Umbilical cord (tissue), 2 donors: ENCODE results near the gene C1orf146. TPM values are rescaled to one million over a fixed set of nuclear protein-coding genes. Genes with fewer than 3 reads are reported as not detected.
A peak's percentile ranks its signal among the peaks of the same experiment; 100 is the strongest.
"Not testable (repeated sequence)": the region's sequence is repeated elsewhere in the genome, so short reads cannot be mapped to it uniquely, and the experiment has no call there.

Source experiments
- DNase-seq: peaks from one replicate; pipeline ENCODE4 v3.0.0-alpha.2; 2015; ENCODE audit warnings: low spot score
- total RNA-seq: library from RNA; depleted of rRNA; stranded (reverse); fragments of >200 nt; gene quantifications from one replicate; pipeline ENCODE4 v1.2.3, GENCODE V29; 2014; ENCODE audit warnings: low replicate concordance; ENCODE audit not compliant: insufficient read depth

C1orf146 gene, protein sequence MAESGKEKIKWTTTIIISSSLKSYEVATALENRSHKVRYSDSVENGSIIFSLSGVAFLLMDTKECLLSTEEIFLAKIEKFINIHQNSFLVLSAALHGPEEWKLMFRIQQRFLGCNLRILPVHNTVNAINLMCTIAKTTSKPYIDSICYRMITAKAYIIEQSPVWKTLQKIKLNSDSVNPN
- total RNA-seq: not detected

DNA sequence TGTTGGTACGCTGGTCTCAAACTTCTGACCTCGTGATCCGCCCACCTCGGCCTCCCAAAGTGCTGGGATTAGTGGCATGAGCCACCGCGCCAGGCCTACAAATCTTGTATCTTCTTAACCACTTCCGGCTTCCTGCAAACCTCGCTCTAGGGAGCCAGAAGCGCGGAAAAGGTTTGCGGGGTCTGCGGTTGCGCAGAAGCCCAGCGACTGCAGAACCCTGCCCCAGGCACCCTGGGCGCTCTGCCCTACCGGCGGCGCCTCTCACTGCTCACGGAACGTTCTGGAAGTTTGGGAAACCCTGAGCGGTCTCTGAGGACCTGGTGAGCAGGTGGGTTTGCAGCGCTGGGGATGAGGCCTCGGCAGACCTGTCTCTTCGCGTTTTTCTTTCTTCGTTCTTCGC is at the start of gene C1orf146:
TSS of gene C1orf146 (plus strand) at position 195 of the 400 bp plus-strand sequence. CDS start 13,506 bp downstream, outside the sequence.
- DNase-seq: no peak

DNA sequence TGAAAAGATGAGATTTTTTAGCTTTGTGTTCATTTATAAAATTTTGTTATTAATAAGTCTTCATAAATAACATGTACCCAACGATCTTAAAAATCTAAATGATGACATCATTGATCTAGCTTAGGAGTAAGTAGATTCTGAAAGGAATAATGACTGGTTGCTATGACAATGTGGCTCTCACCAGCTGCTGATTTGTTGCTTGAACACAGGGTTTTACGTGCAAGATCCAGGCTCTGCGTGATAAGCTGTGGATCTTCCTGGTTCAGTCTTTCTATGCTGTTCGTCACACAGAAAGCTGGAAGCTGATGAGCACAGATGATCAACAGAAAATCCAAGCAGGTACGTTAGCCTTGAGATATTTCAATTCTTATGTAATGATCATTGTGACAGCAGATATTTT is 49.1 kb upstream of the C1orf146 start:
- peak; percentile 50 for DNase-seq

DNA sequence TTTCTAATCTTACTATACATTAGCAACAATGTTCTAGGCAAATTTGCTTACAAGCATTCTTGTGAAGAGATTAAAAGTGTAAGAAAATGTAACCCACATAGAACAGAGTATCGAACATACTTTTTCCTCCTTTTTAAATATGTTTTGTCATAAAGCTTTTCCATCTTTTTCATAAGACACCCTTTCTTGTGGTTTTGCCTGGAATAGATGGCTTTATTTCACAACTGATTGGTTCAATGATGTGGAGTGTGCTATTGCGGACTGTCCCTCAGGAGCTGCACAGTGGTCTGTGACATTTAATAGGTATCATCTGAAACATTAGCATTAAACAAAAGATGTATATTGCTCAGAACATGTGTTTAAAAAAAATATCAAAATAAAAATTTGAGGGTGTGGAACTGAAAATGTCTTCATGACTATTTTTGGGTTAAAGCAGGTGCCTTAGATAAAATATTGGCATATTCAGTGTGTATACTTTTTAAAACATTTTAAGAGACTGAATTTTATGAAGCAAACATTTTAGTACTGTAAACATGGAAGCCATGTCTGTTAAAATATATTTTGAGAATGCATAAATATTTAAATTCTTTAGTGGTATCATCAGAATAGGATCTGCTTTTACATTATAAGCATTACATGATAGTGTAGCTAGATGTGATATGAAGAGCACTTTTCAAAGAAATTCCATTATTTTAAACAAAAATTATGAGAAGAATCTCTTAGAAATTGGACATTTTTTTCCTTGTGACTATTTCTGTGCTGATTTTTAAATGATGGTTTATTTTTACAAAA is 48.3 kb upstream of the C1orf146 start:
- no peak for DNase-seq

DNA sequence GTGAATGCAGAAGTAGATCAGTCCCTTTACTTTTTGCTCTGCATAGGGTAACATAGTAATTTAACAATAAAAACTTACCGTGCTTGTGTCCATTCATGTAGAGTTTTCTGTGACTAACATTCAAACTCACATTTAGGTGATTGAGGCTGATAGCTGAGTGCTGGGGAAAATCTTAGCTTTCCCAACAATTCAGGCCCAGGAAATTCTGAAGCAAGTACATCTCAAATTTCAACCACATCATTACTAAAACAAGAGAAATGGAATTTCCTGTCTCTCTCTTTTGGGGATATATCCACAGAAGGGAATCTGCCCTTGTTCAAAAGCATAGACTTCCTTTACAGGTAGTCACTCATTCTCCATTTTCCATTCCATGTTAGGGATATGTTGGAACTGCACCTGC is 33.1 kb upstream of the C1orf146 start:
- DNase-seq: no peak

DNA sequence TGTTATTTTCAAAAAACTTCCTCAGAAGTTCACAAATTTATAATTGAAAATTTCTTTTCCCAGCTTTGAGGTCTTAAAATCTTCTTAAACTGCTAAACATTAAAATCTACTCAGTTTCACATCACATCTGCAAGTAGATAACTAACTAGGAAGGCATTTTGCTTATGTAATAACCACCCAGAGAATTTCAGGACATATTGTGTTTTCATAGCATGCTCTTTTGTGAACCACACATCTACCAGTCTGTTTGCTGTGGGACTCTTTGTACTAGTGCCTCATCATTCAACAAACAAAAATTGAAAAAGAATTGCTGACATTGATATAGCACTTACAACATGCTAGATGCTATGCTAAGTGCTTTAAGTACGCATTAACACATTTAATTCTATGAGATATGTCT is 31.6 kb upstream of the C1orf146 start:
- DNase-seq: no peak

DNA sequence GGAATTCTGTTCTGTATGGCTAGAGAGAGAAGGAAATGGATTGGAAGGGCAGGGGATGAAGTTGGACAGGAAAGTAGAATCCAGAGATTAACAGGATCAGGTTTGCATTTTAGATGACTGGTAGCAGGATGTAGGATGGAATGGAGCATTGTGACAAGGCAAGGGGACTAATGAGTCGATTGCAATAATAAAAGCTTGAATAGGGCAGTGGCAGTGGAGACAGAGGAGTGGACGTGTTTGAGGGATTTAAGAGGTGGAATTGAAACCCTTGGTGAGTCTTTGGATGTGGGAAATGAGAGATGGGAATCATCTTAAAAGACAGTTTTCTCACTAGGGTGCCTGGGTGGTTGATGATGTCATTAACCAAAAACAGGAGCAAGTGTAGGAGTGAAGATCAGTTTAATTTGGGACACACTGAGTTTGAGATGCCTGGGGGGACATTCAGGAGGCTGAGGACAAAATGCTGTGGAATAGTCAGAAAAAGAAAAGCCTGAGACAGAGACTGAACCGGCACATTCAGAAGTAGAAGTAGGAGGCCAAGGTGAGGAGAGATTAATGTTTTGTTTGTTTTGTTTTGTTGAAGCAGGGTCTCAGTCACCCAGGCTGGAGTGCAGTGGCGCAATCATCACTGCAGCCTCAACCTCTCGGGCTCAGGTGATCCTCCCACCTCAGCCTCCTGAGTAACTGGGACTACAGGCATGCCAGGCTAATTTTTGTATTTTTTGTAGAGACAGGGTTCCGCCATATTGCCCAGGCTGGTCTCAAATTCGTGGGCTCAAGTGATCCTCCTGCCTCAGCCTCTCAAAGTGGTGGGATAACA is 29.1 kb upstream of the C1orf146 start:
- DNase-seq: no peak

DNA sequence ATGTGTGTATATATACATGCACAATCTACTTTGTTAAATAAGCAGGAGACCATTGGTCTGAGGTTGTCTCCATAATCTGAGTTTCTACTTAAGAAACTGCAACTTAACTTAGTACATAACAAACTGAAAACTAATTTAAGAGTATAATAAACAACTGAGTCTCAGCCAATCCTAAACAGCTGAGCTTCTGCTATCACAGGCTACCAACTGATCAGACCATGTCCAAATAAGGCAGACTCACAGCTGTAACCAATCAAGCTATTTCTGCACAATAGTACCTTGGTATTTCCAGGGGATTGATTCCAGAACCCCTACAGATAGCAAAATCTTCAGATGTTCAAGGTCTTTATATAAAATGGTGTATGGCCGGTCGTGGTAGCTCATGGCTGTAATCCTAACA is 26.0 kb upstream of the C1orf146 start:
- DNase-seq: no peak

DNA sequence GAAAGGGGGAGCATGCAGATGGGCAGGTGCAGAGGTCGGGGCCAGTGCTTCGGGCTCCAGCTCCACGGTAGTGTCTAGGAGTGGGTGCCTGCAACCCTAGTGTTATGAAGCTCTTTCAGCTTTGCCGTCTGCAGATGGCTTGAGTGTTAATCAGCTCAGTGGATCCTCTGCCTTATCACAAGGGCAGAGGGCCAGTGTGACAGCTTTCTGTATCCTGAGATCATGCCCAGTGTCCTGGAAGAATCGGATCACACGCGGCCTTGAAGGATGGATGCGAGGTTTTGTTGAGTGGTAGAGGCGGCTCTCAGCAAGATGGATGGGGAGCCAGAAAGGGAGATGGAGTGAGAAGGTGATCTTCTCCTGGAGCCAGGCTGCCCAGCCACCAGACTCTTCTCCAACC is 25.5 kb upstream of the C1orf146 start:
- DNase-seq: no peak

DNA sequence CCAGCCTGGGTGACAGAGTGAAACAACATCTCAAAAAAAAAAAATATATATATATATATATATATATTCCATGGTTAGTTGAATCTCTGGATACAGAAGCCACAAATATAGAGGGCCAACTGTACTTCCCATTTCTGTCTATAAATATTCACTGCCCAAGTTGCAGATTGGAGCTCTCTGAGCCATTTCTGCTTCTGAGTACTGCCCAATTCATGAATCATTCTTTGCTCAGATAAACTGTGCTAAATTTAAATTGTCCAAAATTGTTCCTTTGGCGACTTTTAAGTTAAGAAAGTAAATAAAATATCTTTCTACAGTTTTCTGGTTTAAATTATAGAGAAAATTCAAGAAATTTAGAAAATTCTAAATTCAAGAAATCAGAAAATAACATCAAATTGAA is 23.2 kb upstream of the C1orf146 start:
- no peak for DNase-seq

DNA sequence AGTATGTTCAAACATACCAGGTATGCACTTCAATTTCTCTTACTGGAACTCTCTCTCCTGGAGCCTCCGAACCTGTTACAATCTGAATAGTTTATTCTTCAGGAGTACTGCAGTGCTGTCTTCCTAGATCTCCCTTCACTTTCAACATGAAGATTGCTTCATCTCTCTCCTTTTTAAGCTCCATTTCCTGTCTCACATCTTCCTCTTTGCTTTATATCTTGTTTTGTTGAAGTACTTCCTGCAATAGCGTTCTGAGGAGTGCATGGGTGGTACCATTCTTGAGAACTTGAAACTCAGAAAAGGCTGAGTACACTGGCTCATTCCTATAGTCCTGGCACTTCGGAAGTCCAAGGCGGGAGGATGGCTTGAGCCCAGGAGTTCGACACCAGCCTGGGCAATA is 15.7 kb upstream of the C1orf146 start:
- DNase-seq: no peak

DNA sequence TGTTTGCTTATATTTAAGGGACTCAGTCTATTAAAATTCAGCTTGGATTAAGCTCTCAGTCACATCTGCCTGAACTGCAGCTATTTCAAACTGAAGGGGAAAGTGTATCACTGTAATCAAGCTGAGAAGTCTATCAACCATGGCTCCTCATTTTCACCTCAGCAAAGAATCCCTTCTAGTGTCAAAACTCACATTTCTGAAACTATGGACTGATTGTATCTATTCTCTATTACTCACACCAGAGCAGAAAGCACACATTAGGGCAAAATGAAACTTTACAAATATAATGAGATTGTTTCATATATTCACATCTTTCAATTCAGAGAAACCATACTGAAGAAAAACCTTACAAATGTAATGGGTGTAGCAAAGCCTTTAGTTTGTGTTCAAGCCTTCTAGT is 14.6 kb upstream of the C1orf146 start:
- DNase-seq: no peak

DNA sequence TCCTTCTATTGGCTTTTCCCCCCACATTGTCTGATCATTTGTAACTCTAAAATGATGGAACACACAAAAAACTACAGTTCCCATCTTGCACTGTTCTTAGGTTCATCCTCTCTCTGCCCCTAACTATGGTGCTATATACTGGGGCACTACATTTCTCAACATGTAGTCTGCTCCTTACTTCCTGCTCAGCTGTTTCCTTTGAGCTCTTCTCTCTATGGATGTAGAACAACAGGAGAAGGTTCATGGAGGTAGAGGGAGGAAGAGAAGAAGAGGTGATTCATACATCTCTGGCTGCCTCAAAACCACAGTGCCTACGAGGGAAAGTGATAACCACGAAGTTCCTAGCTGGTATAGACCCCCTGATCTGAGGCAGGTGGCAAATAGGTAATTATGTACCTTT is 7.0 kb upstream of the C1orf146 start:
- no peak for DNase-seq

DNA sequence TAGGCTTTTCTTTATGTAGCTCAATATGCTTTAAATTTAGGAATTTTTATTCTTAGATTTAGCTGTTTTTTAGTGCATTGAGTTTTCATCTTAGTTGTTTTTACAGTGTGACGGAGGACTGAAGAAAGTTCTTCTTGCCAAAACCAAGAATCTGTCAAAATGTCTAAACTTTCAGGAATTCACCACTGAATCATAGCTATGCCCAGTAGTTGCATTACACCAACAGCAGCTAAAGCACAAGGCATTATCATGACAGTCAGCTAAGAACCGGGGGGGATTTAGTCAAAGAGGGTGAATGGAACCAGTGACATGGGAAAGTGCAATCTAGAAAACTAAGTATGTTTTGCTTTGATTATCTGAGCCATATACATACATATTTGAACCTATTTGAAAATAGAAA is 6.5 kb upstream of the C1orf146 start:
- peak; percentile 9 for DNase-seq

DNA sequence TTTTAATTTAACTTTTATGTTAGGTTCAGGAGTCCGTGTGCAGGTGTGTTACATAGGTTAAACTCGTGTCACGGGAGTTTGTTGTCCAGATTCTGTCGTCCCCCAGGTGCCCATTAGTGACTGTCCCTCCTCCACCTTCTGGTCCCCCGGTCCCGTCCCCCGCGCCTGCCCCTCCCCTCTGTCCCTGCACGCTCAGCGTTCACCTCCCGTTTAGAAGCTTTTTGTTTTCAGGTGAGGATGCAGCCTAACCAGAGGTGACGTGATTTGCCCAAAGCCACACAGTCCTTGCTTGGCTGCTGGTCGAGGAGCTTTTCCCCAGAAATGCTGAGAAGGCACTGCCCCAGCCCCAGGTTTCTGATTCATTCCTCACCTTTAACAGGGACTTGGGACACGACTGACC is 844 bp downstream of the C1orf146 start:
- DNase-seq: no peak

DNA sequence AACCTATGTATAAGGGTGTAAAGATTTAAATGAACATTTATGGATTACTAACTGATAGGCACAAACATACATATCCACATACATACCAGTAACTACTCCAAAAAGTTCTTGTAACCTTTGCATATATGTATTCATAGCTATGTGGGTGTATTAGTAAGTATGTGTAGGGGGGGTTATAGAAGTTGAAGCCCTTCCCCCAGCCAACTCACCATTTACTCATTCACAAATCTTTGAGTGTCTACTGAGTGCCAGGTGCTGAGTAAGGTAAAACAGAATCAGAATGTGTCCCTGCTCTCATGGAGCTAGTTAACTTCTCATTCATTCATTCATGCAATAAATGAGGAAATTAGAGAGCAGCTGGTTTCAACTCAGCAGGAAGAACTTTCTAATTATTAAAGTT is 1.3 kb downstream of the C1orf146 start:
- no peak for DNase-seq

DNA sequence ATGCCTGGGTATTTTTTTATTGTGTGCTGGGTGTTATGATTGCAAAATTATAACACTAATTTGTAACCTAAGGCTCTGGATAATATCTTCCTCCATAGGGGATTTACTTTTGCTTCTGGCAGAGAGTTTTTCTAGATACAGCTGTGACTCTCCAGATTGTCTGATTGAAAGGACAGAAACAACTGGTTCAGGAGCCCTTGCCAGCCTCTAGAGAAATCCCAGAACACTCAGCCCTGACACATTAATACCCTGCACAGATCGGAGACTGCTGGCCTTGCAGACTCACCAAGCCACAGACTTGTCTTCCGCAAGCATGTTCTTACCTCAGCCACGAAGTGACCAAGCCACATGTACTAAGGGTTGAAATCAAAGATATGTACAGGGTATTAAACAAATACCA is 10.7 kb downstream of the C1orf146 start:
- peak; percentile 67 for DNase-seq

DNA sequence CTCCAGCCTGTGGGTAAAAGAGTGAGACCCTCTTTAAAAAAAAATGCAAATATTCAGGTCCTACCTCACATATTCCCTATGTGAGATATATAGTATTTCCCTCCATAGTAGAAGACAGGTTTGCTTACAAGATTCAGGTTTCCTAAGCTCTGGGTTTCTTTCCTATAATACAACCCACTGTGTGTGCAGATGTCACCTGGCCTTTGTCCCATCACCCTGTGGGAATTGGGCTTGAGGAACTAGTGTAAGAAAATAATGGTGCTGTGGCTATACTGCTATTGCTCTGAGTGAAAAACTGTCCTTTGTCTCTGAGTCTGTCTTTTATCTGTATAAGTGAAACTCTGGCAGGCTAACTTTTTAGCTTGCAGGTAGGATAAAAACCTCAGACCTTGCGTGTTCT is 13.0 kb downstream of the C1orf146 start:
- no peak for DNase-seq

DNA sequence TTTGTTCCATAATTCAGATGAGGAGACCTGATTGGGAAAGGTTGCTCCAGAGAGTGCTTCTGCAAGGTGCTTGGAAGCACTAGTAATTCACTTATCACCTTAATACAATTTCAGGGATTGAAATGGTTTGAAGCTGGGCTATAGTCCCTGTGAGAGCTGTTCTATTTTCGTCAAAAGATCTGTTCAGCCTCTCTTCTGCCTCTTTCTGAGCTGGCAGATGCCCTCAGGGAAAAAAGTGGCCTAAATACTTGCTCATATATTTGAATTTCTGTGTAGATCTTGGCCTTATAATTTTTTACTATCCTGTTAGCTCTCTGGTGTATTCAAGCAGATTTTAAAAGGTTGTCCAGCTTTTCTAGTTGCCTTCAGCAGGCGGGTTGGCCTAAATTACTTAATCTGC is 22.3 kb downstream of the C1orf146 start:
- no peak for DNase-seq

DNA sequence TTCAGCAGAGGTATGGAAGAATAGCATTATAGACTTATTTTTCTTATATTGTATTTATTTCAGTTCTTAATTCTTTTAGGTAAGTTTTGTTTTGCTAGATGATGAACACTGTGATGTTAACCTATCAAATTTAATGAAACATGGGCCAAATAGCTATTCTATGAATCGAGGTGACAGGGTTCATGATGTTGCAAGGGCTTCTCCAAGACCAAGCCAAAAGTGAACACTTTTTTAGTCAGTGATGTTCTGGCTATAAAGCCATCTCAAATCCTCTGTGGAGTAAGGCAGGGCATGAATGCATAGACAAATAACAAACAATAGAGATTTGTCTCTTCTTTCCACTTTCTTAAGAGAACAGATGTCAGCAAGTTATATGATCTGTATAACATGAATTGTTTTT is 26.7 kb downstream of the C1orf146 start:
- no peak for DNase-seq

DNA sequence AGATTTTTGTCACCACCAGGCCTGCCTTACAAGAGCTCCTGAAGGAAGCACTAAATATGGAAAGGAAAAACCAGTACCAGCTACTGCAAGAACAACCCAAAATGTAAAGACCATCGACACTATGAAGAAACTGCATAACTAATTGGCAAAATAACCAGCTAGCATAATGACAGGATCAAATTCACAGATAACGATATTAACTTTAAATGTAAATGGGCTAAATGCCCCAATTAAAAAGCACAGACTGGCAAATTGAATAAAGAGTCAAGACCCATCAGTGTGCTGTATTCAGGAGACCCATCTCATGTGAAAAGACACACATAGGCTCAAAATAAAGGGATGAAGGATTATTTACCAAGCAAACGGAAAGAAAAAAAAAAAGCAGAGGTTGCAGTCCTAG is 37.0 kb downstream of the C1orf146 start:
- DNase-seq: not testable (repeated sequence)

DNA sequence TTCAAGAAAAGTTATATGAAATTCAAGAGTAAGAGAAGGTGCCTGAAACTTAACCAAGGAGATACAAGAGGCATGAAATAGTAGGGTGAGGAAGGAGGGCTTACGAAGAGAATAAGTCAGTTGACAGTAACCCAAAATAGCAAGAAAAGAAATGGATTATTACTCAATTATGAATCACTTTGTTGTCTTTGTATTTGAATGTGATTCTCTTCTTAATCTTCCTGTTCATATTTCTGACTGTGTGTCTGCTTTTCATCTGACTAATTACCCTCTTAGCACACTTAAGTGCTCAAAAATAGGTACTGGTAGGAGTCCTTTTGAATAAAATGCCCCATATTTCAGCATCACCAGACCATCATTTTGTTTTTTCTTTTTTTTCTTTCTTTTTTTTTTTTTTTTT is 41.6 kb downstream of the C1orf146 start:
- DNase-seq: no peak

DNA sequence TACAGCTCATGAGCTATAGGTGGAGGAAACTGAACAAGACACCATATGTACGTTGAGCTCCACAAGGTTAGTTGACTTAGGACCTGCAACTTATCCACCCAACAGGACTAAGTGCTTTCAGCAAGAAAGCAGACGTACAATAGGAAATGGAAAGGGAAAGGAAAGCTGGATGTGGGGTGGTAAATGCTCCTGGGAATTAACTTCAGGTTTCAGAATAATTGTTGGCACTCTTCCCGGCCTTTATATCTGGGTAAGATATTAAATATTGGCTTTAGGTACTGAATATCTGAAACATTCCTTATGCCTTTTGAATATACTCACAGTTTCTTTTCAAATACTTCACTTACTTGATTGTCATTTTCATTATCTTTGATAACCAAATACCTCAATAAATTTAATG is 44.8 kb downstream of the C1orf146 start:
- DNase-seq: no peak

DNA sequence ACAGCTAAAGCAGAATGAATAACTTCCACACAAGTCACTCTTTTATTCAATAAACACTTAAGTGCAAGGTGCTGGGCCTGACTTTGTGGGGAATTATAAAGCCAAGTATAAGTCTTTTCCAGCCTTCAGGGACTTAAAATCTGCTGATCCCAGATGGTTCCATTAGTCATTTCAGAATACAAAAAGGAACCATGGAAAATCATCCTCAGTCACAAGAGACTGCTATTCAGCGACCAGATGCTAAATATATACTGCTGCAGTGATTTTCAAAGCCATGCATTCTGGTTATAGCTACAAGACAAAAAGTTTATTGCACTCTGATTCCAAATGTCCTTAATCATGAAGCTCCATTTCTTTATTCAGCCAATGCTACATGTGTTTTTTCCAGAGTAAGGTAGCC is 55.3 kb downstream of the C1orf146 start:
- no peak for DNase-seq
